ENCODE results near the gene ELP4.
"Not testable (repeated sequence)": the region's sequence is repeated elsewhere in the genome, so short reads cannot be mapped to it uniquely, and the experiment has no call there.

Gene ELP4

DNA sequence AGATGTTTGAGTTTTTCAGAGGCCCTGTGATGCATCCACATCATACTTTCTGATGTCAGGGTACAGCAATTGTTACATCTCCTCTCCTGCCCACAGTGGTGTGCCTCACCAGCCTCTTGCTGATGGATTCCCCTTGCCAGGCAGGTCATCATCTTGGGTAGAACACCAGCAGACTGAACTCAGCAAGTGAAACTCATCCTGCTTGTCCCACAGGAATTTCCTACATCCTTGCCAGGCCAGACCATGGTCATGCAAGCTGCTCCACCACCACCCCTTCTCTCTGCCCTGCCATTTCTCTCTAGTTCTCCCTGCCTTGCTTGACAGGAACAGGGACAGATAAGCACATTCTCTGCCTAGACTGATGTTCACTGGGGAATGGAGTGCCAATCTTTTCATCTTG is 215.6 kb downstream of the ELP4 start:
- Histone ChIP-seq H2BK5ac (ENCODE audit: low read length) (no peak overlapping the region), H4K91ac (ENCODE audit: low read depth, low read length, poor library complexity) (no peak overlapping the region), H3K9me3 (replicated peaks in 1 of 2; ENCODE audit: control insufficient read depth in 2 of 2, insufficient read depth in 1 of 2, low read depth in 1 of 2, low read length in 2 of 2) (no peaks in the 10 kb centered on the region), H2BK120ac (ENCODE audit: low read depth, low read length) (no peak overlapping the region), H3K36me3 (replicated peaks in 1 of 2; ENCODE audit: control insufficient read depth in 2 of 2, insufficient read depth in 2 of 2, low read length in 2 of 2) (no peaks in the 10 kb centered on the region), H3K4me1 (ENCODE audit: control insufficient read depth in 2 of 2, insufficient read depth in 1 of 2, low read depth in 1 of 2, low read length in 2 of 2) (no peaks in the 10 kb centered on the region), H3K4me2 (ENCODE audit: insufficient read depth, low read length, poor library complexity, severe bottlenecking) (no peak overlapping the region), H4K8ac (ENCODE audit: low read depth, low read length) (no peak overlapping the region), H3K27me3 (ENCODE audit: control insufficient read depth in 3 of 3, insufficient read depth in 3 of 3, low read depth in 1 of 3, low read length in 3 of 3) (no peaks in the 10 kb centered on the region), H3K9ac (ENCODE audit: low read depth, low read length, poor library complexity) (no peak overlapping the region), H3K14ac (ENCODE audit: low read length) (no peak overlapping the region), H3K27ac (replicated peaks; ENCODE audit: low read length) (no peak overlapping the region), H3K4ac (ENCODE audit: low read length) (no peak overlapping the region), H2BK15ac (ENCODE audit: low read length) (no peak overlapping the region), H3K18ac (ENCODE audit: low read length) (no peak overlapping the region), H3K79me1 (ENCODE audit: low read depth, low read length) (no peaks in the 10 kb centered on the region), H2AFZ (ENCODE audit: low read length) (no peak overlapping the region), H2BK12ac (ENCODE audit: low read length) (no peak overlapping the region), H3K4me3 (ENCODE audit: low read length in 2 of 2) (no peak overlapping the region), H2AK5ac (ENCODE audit: low read depth, low read length) (no peak overlapping the region), H3K23ac (ENCODE audit: low read depth, low read length, poor library complexity) (no peak overlapping the region)
- no peak for DNase-seq (ENCODE audit: low spot score)

DNA sequence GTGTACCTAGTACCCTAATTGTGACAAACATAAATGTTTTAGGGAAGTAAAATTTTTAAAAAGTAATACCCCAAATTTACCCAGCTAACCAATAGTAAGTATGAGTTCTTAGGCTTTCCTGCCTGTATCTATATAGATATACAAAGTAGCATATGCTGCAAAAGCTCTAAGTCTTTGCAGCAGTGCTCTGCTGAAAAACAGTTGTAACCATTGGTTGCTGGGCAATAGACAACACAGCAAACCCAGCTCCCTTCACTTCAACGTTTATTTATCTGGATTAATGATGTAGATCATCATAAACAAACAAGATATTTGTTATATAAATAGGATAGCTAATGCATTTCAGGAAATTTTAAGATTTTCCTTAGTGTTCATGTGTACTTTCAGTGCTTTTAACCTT is 218.9 kb downstream of the ELP4 start:
- Histone ChIP-seq H2AK5ac (ENCODE audit: low read depth, low read length) (no peak overlapping the region), H3K4me1 (ENCODE audit: control insufficient read depth in 2 of 2, insufficient read depth in 1 of 2, low read depth in 1 of 2, low read length in 2 of 2) (no peaks in the 10 kb centered on the region), H3K9ac (ENCODE audit: low read depth, low read length, poor library complexity) (no peak overlapping the region), H3K36me3 (replicated peaks in 1 of 2; ENCODE audit: control insufficient read depth in 2 of 2, insufficient read depth in 2 of 2, low read length in 2 of 2) (no peaks in the 10 kb centered on the region), H2BK15ac (ENCODE audit: low read length) (no peak overlapping the region), H3K14ac (ENCODE audit: low read length) (no peak overlapping the region), H2BK12ac (ENCODE audit: low read length) (no peak overlapping the region), H2AFZ (ENCODE audit: low read length) (no peak overlapping the region), H3K18ac (ENCODE audit: low read length) (no peak overlapping the region), H3K4me3 (ENCODE audit: low read length in 2 of 2) (no peak overlapping the region), H4K8ac (ENCODE audit: low read depth, low read length) (no peak overlapping the region), H3K27me3 (ENCODE audit: control insufficient read depth in 3 of 3, insufficient read depth in 3 of 3, low read depth in 1 of 3, low read length in 3 of 3) (no peaks in the 10 kb centered on the region), H3K4me2 (ENCODE audit: insufficient read depth, low read length, poor library complexity, severe bottlenecking) (no peak overlapping the region), H3K27ac (replicated peaks; ENCODE audit: low read length) (no peak overlapping the region), H3K9me3 (replicated peaks in 1 of 2; ENCODE audit: control insufficient read depth in 2 of 2, insufficient read depth in 1 of 2, low read depth in 1 of 2, low read length in 2 of 2) (peaks cover 0 to 7% of the 10 kb centered on the region in 2 donors), H2BK5ac (ENCODE audit: low read length) (no peak overlapping the region), H3K79me1 (ENCODE audit: low read depth, low read length) (no peaks in the 10 kb centered on the region), H3K4ac (ENCODE audit: low read length) (no peak overlapping the region), H3K23ac (ENCODE audit: low read depth, low read length, poor library complexity) (no peak overlapping the region), H2BK120ac (ENCODE audit: low read depth, low read length) (no peak overlapping the region), H4K91ac (ENCODE audit: low read depth, low read length, poor library complexity) (no peak overlapping the region)
- DNase-seq (ENCODE audit: low spot score) = no peak
- no CpG with 5 or more reads among the region's 1 CpG for WGBS, 2 donors (ENCODE audit: extremely low coverage in 2 of 2, insufficient read length in 2 of 2, insufficient replicate concordance in 1 of 2)

DNA sequence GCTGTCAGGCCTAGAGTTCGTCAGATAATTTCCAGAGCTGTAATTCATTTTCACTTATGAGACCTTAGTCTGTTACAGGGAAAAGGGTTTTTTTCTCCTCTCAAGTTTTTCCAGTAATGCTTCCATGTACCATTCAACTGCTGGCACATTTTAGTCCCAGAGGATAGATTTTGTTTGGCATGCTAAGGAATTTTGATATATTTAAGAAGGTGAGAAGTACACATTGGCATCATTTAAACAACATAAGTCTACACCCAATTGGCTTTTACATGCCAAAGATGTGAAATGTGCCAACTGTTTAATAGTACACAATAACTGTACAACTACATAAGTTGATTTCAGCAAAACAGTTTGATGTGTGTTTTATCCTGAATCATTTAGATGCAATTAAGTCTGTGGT is 230.6 kb downstream of the ELP4 start:
- Histone ChIP-seq H3K4me3 (ENCODE audit: low read length in 2 of 2) (no peak overlapping the region), H2AK5ac (ENCODE audit: low read depth, low read length) (no peak overlapping the region), H2BK5ac (ENCODE audit: low read length) (no peak overlapping the region), H3K4me2 (ENCODE audit: insufficient read depth, low read length, poor library complexity, severe bottlenecking) (no peak overlapping the region), H3K9me3 (replicated peaks in 1 of 2; ENCODE audit: control insufficient read depth in 2 of 2, insufficient read depth in 1 of 2, low read depth in 1 of 2, low read length in 2 of 2) (peaks cover 0 to 2% of the 10 kb centered on the region in 2 donors), H4K91ac (ENCODE audit: low read depth, low read length, poor library complexity) (no peak overlapping the region), H3K18ac (ENCODE audit: low read length) (no peak overlapping the region), H3K27me3 (ENCODE audit: control insufficient read depth in 3 of 3, insufficient read depth in 3 of 3, low read depth in 1 of 3, low read length in 3 of 3) (no peaks in the 10 kb centered on the region), H3K79me1 (ENCODE audit: low read depth, low read length) (no peaks in the 10 kb centered on the region), H4K8ac (ENCODE audit: low read depth, low read length) (no peak overlapping the region), H3K4me1 (ENCODE audit: control insufficient read depth in 2 of 2, insufficient read depth in 1 of 2, low read depth in 1 of 2, low read length in 2 of 2) (no peaks in the 10 kb centered on the region), H3K27ac (replicated peaks; ENCODE audit: low read length) (no peak overlapping the region), H2AFZ (ENCODE audit: low read length) (no peak overlapping the region), H2BK120ac (ENCODE audit: low read depth, low read length) (no peak overlapping the region), H2BK12ac (ENCODE audit: low read length) (no peak overlapping the region), H3K36me3 (replicated peaks in 1 of 2; ENCODE audit: control insufficient read depth in 2 of 2, insufficient read depth in 2 of 2, low read length in 2 of 2) (no peaks in the 10 kb centered on the region), H3K9ac (ENCODE audit: low read depth, low read length, poor library complexity) (no peak overlapping the region), H3K4ac (ENCODE audit: low read length) (no peak overlapping the region), H3K14ac (ENCODE audit: low read length) (no peak overlapping the region), H3K23ac (ENCODE audit: low read depth, low read length, poor library complexity) (no peak overlapping the region), H2BK15ac (ENCODE audit: low read length) (no peak overlapping the region)
- DNase-seq (ENCODE audit: low spot score) = no peak
- WGBS, 2 donors (ENCODE audit: extremely low coverage in 2 of 2, insufficient read length in 2 of 2, insufficient replicate concordance in 1 of 2) = no CpG with 5 or more reads among the region's 1 CpG

DNA sequence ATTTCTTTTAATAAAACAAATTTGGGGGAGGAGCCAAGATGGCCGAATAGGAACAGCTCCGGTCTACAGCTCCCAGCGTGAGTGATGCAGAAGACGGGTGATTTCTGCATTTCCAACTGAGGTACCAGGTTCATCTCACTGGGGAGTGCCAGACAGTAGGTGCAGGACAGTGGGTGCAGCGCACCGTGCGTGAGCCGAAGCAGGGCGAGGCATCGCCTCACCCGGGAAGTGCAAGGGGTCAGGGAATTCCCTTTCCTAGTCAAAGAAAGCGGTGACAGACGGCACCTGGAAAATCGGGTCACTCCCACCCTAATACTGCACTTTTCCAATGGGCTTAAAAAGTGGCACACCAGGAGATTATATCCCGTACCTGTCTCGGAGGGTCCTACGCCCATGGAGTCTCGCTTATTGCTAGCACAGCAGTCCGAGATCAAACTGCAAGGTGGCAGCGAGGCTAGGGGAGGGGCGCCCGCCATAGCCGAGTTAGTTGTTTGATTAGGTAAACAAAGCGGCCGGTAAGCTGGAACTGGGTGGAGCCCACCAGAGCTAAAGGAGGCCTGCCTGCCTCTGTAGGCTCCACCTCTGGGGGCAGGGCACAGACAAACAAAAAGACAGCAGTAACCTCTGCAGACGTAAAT is 231.3 kb downstream of the ELP4 start:
- H3K36me3 ChIP-seq (replicated peaks in 1 of 2; ENCODE audit: control insufficient read depth in 2 of 2, insufficient read depth in 2 of 2, low read length in 2 of 2); H3K9ac ChIP-seq (ENCODE audit: low read depth, low read length, poor library complexity); H4K8ac ChIP-seq (ENCODE audit: low read depth, low read length); H3K9me3 ChIP-seq (replicated peaks in 1 of 2; ENCODE audit: control insufficient read depth in 2 of 2, insufficient read depth in 1 of 2, low read depth in 1 of 2, low read length in 2 of 2); H2BK12ac ChIP-seq (ENCODE audit: low read length); H3K14ac ChIP-seq (ENCODE audit: low read length); H2AK5ac ChIP-seq (ENCODE audit: low read depth, low read length); H2AFZ ChIP-seq (ENCODE audit: low read length); H3K4me1 ChIP-seq (ENCODE audit: control insufficient read depth in 2 of 2, insufficient read depth in 1 of 2, low read depth in 1 of 2, low read length in 2 of 2); H3K18ac ChIP-seq (ENCODE audit: low read length); H2BK5ac ChIP-seq (ENCODE audit: low read length); H4K91ac ChIP-seq (ENCODE audit: low read depth, low read length, poor library complexity); H3K4ac ChIP-seq (ENCODE audit: low read length); H3K27ac ChIP-seq (replicated peaks; ENCODE audit: low read length); H3K27me3 ChIP-seq (ENCODE audit: control insufficient read depth in 3 of 3, insufficient read depth in 3 of 3, low read depth in 1 of 3, low read length in 3 of 3); H3K4me3 ChIP-seq (ENCODE audit: low read length in 2 of 2); H2BK120ac ChIP-seq (ENCODE audit: low read depth, low read length); DNase-seq (ENCODE audit: low spot score); H2BK15ac ChIP-seq (ENCODE audit: low read length); H3K79me1 ChIP-seq (ENCODE audit: low read depth, low read length); H3K4me2 ChIP-seq (ENCODE audit: insufficient read depth, low read length, poor library complexity, severe bottlenecking); H3K23ac ChIP-seq (ENCODE audit: low read depth, low read length, poor library complexity): not testable (repeated sequence)
- WGBS, 2 donors (ENCODE audit: extremely low coverage in 2 of 2, insufficient read length in 2 of 2, insufficient replicate concordance in 1 of 2) = no CpG with 5 or more reads among the region's 26 CpGs
